Retinal pigment epithelial cell (primary cell): ENCODE measurements around the gene SUN5.

Experiments used
- DNase-seq: peaks from one replicate; pipeline ENCODE4 v3.0.0-alpha.2; 2010; ENCODE audit warnings: low read depth
- H3K4me3 ChIP-seq: 2 replicates; pipeline ENCODE4 v1.5.1; 2011; ENCODE audit warnings: mild to moderate bottlenecking, low read length, control low read depth, moderate library complexity
- CTCF ChIP-seq: conservative IDR thresholded peaks from 2 replicates; pipeline ENCODE4 v1.5.1; 2011; ENCODE audit warnings: low read depth, low read length, control low read depth, inconsistent platforms

Gene SUN5

DNA sequence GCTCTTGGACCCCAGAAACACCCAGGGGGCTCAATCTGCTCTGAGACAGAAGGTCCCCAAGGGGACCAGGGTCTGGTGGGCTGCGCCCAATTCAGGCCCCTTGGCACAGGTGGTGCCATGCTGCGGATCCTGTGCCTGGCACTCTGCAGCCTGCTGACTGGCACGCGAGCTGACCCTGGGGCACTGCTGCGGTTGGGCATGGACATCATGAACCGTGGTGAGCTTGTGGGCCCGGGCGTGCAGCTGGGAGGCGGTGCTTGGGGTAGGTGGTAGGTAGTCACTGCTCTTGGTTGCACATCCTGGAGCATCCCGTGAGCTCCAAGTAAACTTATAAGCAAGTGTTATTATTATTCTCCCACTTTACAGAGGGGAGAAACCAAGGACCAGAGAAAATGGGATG is 27.3 kb upstream of the SUN5 start, which contains the start of gene BPIFB6:
BPIFB6 (plus strand) TSS at position 118 of the 400 bp plus-strand sequence; CDS start at position 118, 0 bp downstream.
- DNase-seq: no peak
- TF ChIP-seq CTCF: no peak
- no peak within 1 kb of the TSS for H3K4me3 ChIP-seq

DNA sequence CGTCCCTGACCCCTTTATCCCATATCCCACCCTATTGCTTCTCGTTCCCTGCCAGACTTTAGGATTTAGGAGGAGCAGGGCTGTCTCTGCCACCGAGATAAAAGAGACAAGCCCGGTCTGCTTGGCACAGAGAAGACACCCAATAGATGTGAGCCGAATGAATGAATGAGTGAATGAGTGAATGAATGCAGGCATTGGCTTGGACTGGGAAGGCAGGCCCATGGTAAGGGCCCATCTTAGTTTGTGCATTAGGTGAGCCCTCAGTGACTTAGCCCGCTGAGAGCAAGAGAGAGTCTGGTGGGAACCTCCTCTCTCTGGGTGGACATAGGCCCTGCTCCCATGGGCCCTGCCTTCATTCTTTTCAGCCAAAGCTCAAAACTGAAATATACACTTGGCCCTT is 26.3 kb upstream of the SUN5 start:
- TF ChIP-seq CTCF: no peak
- no peak for DNase-seq
- H3K4me3 ChIP-seq: no peak overlapping the region

- DNase-seq: no peak
- TF ChIP-seq CTCF: no peak
Observed at GRCh38 chr20:33030076-33030475, 25.8 kb upstream of the SUN5 start.

GRCh38 chr20:33028875-33029274 is 24.6 kb upstream of the SUN5 start:
- no peak overlapping the region for H3K4me3 ChIP-seq
- DNase-seq: no peak
- no peak for TF ChIP-seq CTCF

More at GRCh38 chr20:33030076-33030475, 25.8 kb upstream of the SUN5 start:
- no peak overlapping the region for H3K4me3 ChIP-seq

DNA sequence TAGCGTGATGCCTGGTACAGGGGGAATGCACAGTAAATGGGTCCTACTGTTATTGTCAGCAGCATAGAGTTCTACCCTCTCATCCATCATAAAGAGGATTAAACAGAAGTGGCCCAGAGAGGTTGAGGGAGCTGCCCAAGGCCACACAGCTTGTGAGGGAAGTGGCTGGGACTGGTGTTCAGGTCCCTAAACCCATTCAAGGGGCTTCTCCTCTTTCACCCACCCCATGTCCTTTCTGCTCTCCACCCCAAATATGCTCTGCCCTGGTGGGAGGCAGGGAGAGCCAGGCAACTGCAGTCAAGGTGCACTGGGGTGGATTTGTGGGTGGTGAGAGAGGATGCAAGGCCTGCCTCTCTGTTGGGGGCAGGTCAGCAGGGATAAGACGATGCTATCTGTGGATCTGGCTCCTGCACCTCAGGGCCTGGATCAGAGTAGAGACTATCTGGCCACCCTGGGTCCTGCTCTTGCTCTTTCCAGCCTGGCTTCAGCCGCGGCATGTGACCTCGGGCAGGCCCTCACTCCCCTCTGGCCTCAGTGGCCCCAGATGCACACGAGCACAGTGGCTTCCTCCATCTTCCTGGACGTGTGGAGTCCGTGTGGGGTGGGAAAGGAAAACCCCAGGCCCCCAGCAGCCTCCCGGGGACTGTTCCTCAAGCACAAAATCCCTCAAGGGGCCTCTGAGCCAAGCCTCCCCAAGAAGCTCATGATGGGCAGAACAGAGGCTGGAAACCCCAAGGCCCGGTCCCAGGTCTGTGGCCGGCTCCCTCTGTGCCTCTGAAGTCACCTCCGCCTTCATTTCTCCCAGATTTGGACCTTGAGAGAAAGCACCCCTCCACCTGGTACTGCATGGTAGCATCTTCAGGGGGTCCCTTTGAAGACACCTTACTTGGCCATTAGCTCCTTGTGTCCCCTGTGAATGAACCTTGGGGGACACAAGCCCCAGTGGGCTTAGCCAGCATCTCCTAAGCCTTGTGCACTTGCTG is 23.8 kb upstream of the SUN5 start:
- no peak overlapping the region for H3K4me3 ChIP-seq
- TF ChIP-seq CTCF: no peak
- no peak for DNase-seq

GRCh38 chr20:33026779-33027759 is 22.8 kb upstream of the SUN5 start:
- TF ChIP-seq CTCF: no peak
- DNase-seq: no peak

More at GRCh38 chr20:33026779-33027759, 22.8 kb upstream of the SUN5 start:
- no peak overlapping the region for H3K4me3 ChIP-seq
